GM13977 (cell line): ENCODE results near the gene DCC.

Experiments used
- DNase-seq: peaks from one replicate; pipeline ENCODE4 v3.0.0; 2012; ENCODE audit warnings: low spot score
- CTCF ChIP-seq: IDR thresholded peaks from 2 replicates; pipeline ENCODE4 v1.5.1; 2012; ENCODE audit warnings: mild to moderate bottlenecking, control low read depth; ENCODE audit not compliant: insufficient read depth; ENCODE audit errors: extremely low read depth, missing control alignments
- in situ Hi-C: fragments of 300-500 bp; cut with MboI; formaldehyde crosslinking; loops from one replicate; pipeline ENCODE4 v1.12.0; 2022; ENCODE audit warnings: low sequenced_read_pairs, low pct_unique_long_range_greater_than_20kb, mixed read lengths, inconsistent platforms; ENCODE audit not compliant: unreplicated experiment

The DCC gene

GRCh38 chr18:52844323-52844722, 504.3 kb downstream of the DCC start:
- DNase-seq, result no peak
- in situ Hi-C loops, result no loop called here
- TF ChIP-seq CTCF, result no peak

- no peak for DNase-seq
- no peak for TF ChIP-seq CTCF
- in situ Hi-C loops, result no loop called here
Measured at GRCh38 chr18:52845036-52845435, 505.0 kb downstream of the DCC start.

- no peak for TF ChIP-seq CTCF
- in situ Hi-C loops, result no loop called here
Measured at GRCh38 chr18:52850031-52850560, 510.1 kb downstream of the DCC start.

GRCh38 chr18:52861558-52861957, 521.6 kb downstream of the DCC start:
- DNase-seq, result no peak
- TF ChIP-seq CTCF, result no peak
- in situ Hi-C loops, result no loop called here

More at GRCh38 chr18:52850031-52850560, 510.1 kb downstream of the DCC start:
- DNase-seq, result no peak

- no peak for DNase-seq
- no peak for TF ChIP-seq CTCF
- in situ Hi-C loops, result no loop called here
Measured at GRCh38 chr18:52869349-52869923, 529.4 kb downstream of the DCC start.

GRCh38 chr18:52869942-52870907, 530.2 kb downstream of the DCC start:
- in situ Hi-C loops, result no loop called here
- no peak for DNase-seq
- TF ChIP-seq CTCF, result no peak
